Heart right ventricle (tissue), 16 donors: Measurements from ENCODE around the gene RPS6KA2. TPM values are rescaled to one million over a fixed set of nuclear protein-coding genes. Genes with fewer than 3 reads are reported as not detected.

Experiments
- ATAC-seq, 8 donors: fragments of 200-7000 bp; cut with Tn5 transposase; one replicate each; pipeline ENCODE4 v1.9.1; 2020; ENCODE audit warnings: mild to moderate bottlenecking in 8 of 8, moderate library complexity in 8 of 8, moderate number of reproducible peaks in 1 of 8
- DNase-seq, 2 donors: peaks; one replicate each; pipeline ENCODE4 v3.0.0-alpha.2; 2020
- H3K27ac ChIP-seq, 10 donors: fragments of 200-600 bp; sonication (generic) in 2 of 10; one replicate each; pipeline versions ENCODE4 v1.5.0 to v1.8.0; 2020 to 2022; ENCODE audit warnings: mild to moderate bottlenecking in 3 of 10
- H3K27me3 ChIP-seq, 7 donors: fragments of 200-600 bp; one replicate each; pipeline ENCODE4 v1.8.0; 2021 to 2022; ENCODE audit warnings: mild to moderate bottlenecking in 2 of 7
- H3K36me3 ChIP-seq, 9 donors: fragments of 200-600 bp; sonication (generic) in 1 of 9; one replicate each; pipeline versions ENCODE4 v1.5.0 to v1.8.0; 2020 to 2022; ENCODE audit warnings: mild to moderate bottlenecking in 2 of 9
- H3K4me1 ChIP-seq, 9 donors: fragments of 200-600 bp; sonication (generic) in 1 of 9; one replicate each; pipeline versions ENCODE4 v1.5.0 to v1.8.0; 2020 to 2022; ENCODE audit warnings: mild to moderate bottlenecking in 4 of 9
- H3K4me3 ChIP-seq, 10 donors: fragments of 200-600 bp; sonication (generic) in 2 of 10; one replicate each; pipeline versions ENCODE4 v1.5.0 to v1.8.0; 2020 to 2022; ENCODE audit warnings: mild to moderate bottlenecking in 7 of 10, moderate library complexity in 2 of 10
- H3K9me3 ChIP-seq, 11 donors: fragments of 200-600 bp in 10 of 11; sonication (generic) in 2 of 11; one replicate each; pipeline versions ENCODE4 v1.5.0 to v1.8.0; 2013 to 2022; ENCODE audit warnings: mild to moderate bottlenecking in 2 of 11, control low read depth in 1 of 11, moderate library complexity in 1 of 11
- CTCF ChIP-seq, 9 donors: fragments of 200-600 bp; sonication (generic) in 2 of 9; IDR thresholded peaks; one replicate each; pipeline versions ENCODE4 v1.5.0 to v1.8.0; 2021 to 2022; ENCODE audit warnings: antibody characterized with exemption in 9 of 9, mild to moderate bottlenecking in 5 of 9, moderate library complexity in 1 of 9
- WGBS, 2 donors: extraction: QIAGEN DNeasy Blood & Tissue Kit; methylation state at CpG; one replicate each; pipeline ENCODE4 v1.1.7; 2013; ENCODE audit warnings: inconsistent platforms in 1 of 2; 5-methylcytosine and 5-hydroxymethylcytosine counted together
- intact Hi-C, 10 donors: fragments of 100-400 bp; cut with DNase I; formaldehyde crosslinking; loops; one replicate each; pipeline versions ENCODE4 v1.11.1 to v1.14.2; 2022
- polyA plus RNA-seq, 2 donors: library from polyadenylated mRNA; stranded (reverse); fragments of 200-250 nt; gene quantifications; one replicate each; pipeline ENCODE4 v1.2.3, GENCODE V29; 2013
- total RNA-seq, 10 donors: library from RNA; stranded (reverse); fragmentation: NEBNext Ultra II Directional in 3 of 10; extraction: Animal tissue kit (Norgen Biotek cat#: 25700) in 3 of 10; gene quantifications; one replicate each; pipeline versions ENCODE4 v1.2.1 to v1.2.4, GENCODE V29; 2021 to 2023
- donor health status: Arrhythmogenic right ventricular cardiomyopathy.
- donor health status: ischemic (EF 13 %, LVEDD 7.1; RV severe dilation, severe dysfunction).
- donor health status: healthy with polysubstance abuse.
- donor health status: DM: no; HTN: yes; CAD: no.
- donor health status: DM: no; HTN: no; CAD: no.
- donor health status: ischemic (EF 25% LVEDD 6.9; RV normal size, moderate dysfunction).
- donor health status: ischemic (EF 25% LVEDD 5.7; RV mildly dilated, moderate dysfunction).
- donor health status: healthy.
- donor health status: DM: yes; HTN: yes; CAD: no.
- donor health status: Ischemic cardiomyopathy.
- donor health status: ischemic (EF 35%, LVEDD 5.7; RV mildly dilated, moderate dysfunction).
- donor health status: nonischemic (EF 11% LVEDD 7.7; RV severe dilation, severe dysfunction).
- donor health status: DM: yes; HTN: yes; CAD: no.
- donor health status: PGD.
- donor health status: ischemic (EF 29% LVEDD 5.4; RV normal size, mild dysfunction).
- donor health status: nonischemic (EF 23%, LVEDD 6.1; RV moderate dilation, normal function).

RPS6KA2 gene
- total and polyA plus RNA-seq, 12 donors = 20.3 to 91.4 (median 73.7) TPM

DNA sequence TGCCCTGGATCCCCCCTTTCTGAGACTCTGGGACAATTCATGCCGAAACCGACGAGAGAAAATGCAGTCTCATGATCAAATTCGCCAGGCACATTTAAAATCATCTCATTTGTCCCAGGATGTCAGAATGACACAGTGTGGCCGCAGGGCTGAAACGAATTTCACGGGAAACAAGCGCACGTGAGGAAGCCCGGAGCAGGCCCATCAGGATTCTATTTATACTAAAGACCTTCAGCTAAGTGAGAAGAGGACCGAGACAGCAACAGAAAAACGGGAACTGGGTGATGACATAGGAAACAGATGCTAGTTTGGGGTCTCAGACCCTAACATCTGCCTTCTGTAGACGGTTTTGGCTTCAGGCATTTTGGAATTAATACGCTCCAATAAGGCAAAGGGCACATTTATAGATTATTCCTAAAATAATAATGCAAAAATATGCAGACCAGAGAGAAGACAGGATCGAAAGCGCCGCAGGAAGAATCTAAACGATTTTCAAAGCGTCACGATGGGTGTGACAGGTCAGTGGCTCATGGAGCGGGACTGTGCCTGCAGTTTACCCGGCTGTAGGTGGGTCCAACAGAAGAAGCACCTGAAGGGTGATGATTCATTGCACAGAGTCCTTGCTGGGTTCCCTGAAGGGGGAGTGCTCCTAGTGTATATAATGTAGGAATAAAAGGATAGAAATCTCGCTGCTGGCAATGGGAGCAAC is 163.5 kb downstream of the RPS6KA2 start:
- intact Hi-C loops = no loop called here
- no peaks in the 10 kb centered on the region for H3K27me3 ChIP-seq
- WGBS, 2 donors = 89% methylated on average over 23 of the region's 23 CpGs
- peaks cover 0 to 17% (median 0%) of the 10 kb centered on the region in 9 donors for H3K4me1 ChIP-seq
- peaks cover 0 to 68% (median 13%) of the 10 kb centered on the region in 9 donors for H3K36me3 ChIP-seq
- no peak overlapping the region for H3K4me3 ChIP-seq
- no peak for DNase-seq
- H3K27ac ChIP-seq = no peak overlapping the region
- no peak for TF ChIP-seq CTCF (IDR thresholded peaks at IDR 0.05)
- no peak for ATAC-seq
- H3K9me3 ChIP-seq = peaks cover 0 to 4% (median 0%) of the 10 kb centered on the region in 11 donors

- Histone ChIP-seq H3K27ac (no peak overlapping the region), H3K36me3 (peaks cover 0 to 67% (median 11%) of the 10 kb centered on the region in 9 donors), H3K4me3 (no peak overlapping the region), H3K27me3 (no peaks in the 10 kb centered on the region), H3K9me3 (peaks cover 0 to 12% (median 0%) of the 10 kb centered on the region in 11 donors), H3K4me1 (peaks cover 0 to 17% (median 0%) of the 10 kb centered on the region in 9 donors)
- ATAC-seq (peak in 1 of 8 donors; percentile 31), DNase-seq (no peak)
- intact Hi-C loops = no loop called here
- 91 to 93% methylated on average over 25 of the region's 25 CpGs for WGBS, 2 donors
- TF ChIP-seq CTCF (IDR thresholded peaks at IDR 0.05) = no peak
Measured at GRCh38 chr6:166462461-166463135, 164.5 kb downstream of the RPS6KA2 start.

DNA sequence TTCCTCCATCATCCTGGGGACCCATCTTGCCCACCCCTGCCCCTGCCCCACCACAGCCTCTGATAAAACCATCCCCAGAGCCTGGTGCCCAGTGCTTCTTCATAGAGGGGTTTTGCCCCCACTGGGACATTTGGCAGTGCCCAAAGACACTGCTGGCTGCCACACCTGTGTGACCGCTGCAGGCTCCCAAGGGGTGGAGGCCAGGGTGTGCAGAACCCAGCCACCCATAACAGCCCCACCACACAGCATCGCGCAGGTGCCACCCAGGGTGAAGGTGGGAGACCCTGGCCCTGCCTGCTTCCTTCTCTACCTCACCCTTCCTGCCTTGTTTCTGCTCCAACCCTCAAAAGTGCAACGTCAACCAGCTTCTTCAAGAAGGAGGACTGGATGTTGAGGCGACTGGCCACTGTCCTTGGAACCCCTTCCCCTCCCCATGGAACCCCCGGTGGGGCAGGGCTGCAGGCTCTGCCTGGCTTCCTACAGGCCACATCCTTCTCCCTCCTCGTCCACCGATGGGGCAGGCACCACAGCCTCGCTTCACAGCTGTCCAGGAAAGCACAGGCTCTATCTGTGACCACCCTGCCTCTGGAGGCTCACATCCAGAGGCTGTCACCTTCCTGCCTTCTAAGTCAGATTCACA is 165.1 kb downstream of the RPS6KA2 start:
- peaks cover 0 to 12% (median 0%) of the 10 kb centered on the region in 11 donors for H3K9me3 ChIP-seq
- H3K36me3 ChIP-seq = peaks cover 0 to 65% (median 9%) of the 10 kb centered on the region in 9 donors
- H3K4me3 ChIP-seq = no peak overlapping the region
- 83 to 88% methylated on average over 9 of the region's 9 CpGs for WGBS, 2 donors
- H3K4me1 ChIP-seq = peaks cover 0 to 23% (median 4%) of the 10 kb centered on the region in 9 donors
- ATAC-seq = no peak
- H3K27ac ChIP-seq = no peak overlapping the region
- intact Hi-C loops = no loop called here
- DNase-seq = no peak
- no peak for TF ChIP-seq CTCF (IDR thresholded peaks at IDR 0.05)
- H3K27me3 ChIP-seq = no peaks in the 10 kb centered on the region
